Measurements from ENCODE around the gene PIEZO1.

Gene PIEZO1

GRCh38 chr16:88768071-88768783 is 16.8 kb downstream of the PIEZO1 start:
- DNase-seq (ENCODE audit: low read depth in 3 of 3, low spot score in 1 of 3), result no peak

- DNase-seq (ENCODE audit: low read depth in 3 of 3, low spot score in 1 of 3), result no peak
These were observed 17.4 kb downstream of the PIEZO1 start for GRCh38 chr16:88767546-88768070.

GRCh38 chr16:88766975-88767374 is 18.0 kb downstream of the PIEZO1 start:
- DNase-seq (ENCODE audit: low read depth in 3 of 3, low spot score in 1 of 3), result no peak

- DNase-seq (ENCODE audit: low read depth in 3 of 3, low spot score in 1 of 3), result no peak
These were observed 20.1 kb downstream of the PIEZO1 start for GRCh38 chr16:88764913-88765349.

- DNase-seq (ENCODE audit: low read depth in 3 of 3, low spot score in 1 of 3), result no peak
These were observed 20.9 kb downstream of the PIEZO1 start for GRCh38 chr16:88764080-88764479.

- DNase-seq (ENCODE audit: low read depth in 3 of 3, low spot score in 1 of 3), result no peak
These were observed 21.4 kb downstream of the PIEZO1 start for GRCh38 chr16:88763502-88764053.

GRCh38 chr16:88762941-88763340 is 22.1 kb downstream of the PIEZO1 start:
- no peak for DNase-seq (ENCODE audit: low read depth in 3 of 3, low spot score in 1 of 3)

- no peak for DNase-seq (ENCODE audit: low read depth in 3 of 3, low spot score in 1 of 3)
These were observed 22.7 kb downstream of the PIEZO1 start for GRCh38 chr16:88762258-88762870.

- DNase-seq (ENCODE audit: low read depth in 3 of 3, low spot score in 1 of 3), result no peak
These were observed 23.2 kb downstream of the PIEZO1 start for GRCh38 chr16:88761830-88762229.

GRCh38 chr16:88761143-88761534 is 23.9 kb downstream of the PIEZO1 start:
- DNase-seq (ENCODE audit: low read depth in 3 of 3, low spot score in 1 of 3), result no peak

- no peak for DNase-seq (ENCODE audit: low read depth in 3 of 3, low spot score in 1 of 3)
These were observed 24.4 kb downstream of the PIEZO1 start for GRCh38 chr16:88760424-88761142.

- DNase-seq (ENCODE audit: low read depth in 3 of 3, low spot score in 1 of 3), result no peak
These were observed 25.1 kb downstream of the PIEZO1 start for GRCh38 chr16:88759976-88760350.

GRCh38 chr16:88759245-88759975 is 25.6 kb downstream of the PIEZO1 start:
- peak in 2 of 3 donors; percentile 31 to 37 for DNase-seq (ENCODE audit: low read depth in 3 of 3, low spot score in 1 of 3)

GRCh38 chr16:88758944-88759244 is 26.1 kb downstream of the PIEZO1 start:
- no peak for DNase-seq (ENCODE audit: low read depth in 3 of 3, low spot score in 1 of 3)

- no peak for DNase-seq (ENCODE audit: low read depth in 3 of 3, low spot score in 1 of 3)
These were observed 26.6 kb downstream of the PIEZO1 start for GRCh38 chr16:88758227-88758943.

- no peak for DNase-seq (ENCODE audit: low read depth in 3 of 3, low spot score in 1 of 3)
These were observed 29.1 kb downstream of the PIEZO1 start for GRCh38 chr16:88755745-88756443.

GRCh38 chr16:88754912-88755744 is 29.9 kb downstream of the PIEZO1 start:
- no peak for DNase-seq (ENCODE audit: low read depth in 3 of 3, low spot score in 1 of 3)

GRCh38 chr16:88754109-88754911 is 30.7 kb downstream of the PIEZO1 start:
- no peak for DNase-seq (ENCODE audit: low read depth in 3 of 3, low spot score in 1 of 3)
